Neural cell (in vitro differentiated cells): ENCODE results near the gene CCDC107. TPM values are rescaled to one million over a fixed set of nuclear protein-coding genes. Genes with fewer than 3 reads are reported as not detected.

ENCODE experiments used
- H2AFZ ChIP-seq: fragments of 200-600, 300-800 bp; sonication (generic), shearing (Covaris generic); 2 replicates; pipeline ENCODE4 v1.6.0; 2014; ENCODE audit warnings: low read depth, mild to moderate bottlenecking, antibody characterized with exemption, low read length, moderate library complexity
- H3F3A ChIP-seq: fragments of 200-600 bp; shearing (Covaris generic); 2 replicates; pipeline ENCODE4 v1.6.1; 2016; ENCODE audit warnings: mild to moderate bottlenecking, moderate library complexity, mixed read lengths, antibody characterized with exemption, low read length; ENCODE audit not compliant: insufficient read depth, poor library complexity, severe bottlenecking
- H3K27ac ChIP-seq: fragments of 200-600, 300-800 bp; sonication (generic), shearing (Covaris generic); 2 replicates; pipeline ENCODE4 v1.5.1; 2014; ENCODE audit warnings: mild to moderate bottlenecking, low read length, moderate library complexity
- H3K27me3 ChIP-seq: fragments of 300-800, 200-600 bp; sonication (generic), shearing (Covaris generic); 2 replicates; pipeline ENCODE4 v1.6.0; 2014; ENCODE audit warnings: mild to moderate bottlenecking, low read depth, low read length, moderate library complexity; ENCODE audit not compliant: insufficient read depth
- H3K36me3 ChIP-seq: fragments of 300-800, 200-600 bp; sonication (generic), shearing (Covaris generic); 2 replicates; pipeline ENCODE4 v1.5.1; 2014; ENCODE audit warnings: mild to moderate bottlenecking, antibody characterized with exemption, low read length, moderate library complexity; ENCODE audit not compliant: insufficient read depth
- H3K4me2 ChIP-seq: fragments of 300-800, 200-600 bp; sonication (generic), shearing (Covaris generic); 2 replicates; pipeline ENCODE4 v1.6.0; 2014; ENCODE audit warnings: mild to moderate bottlenecking, low read length
- H3K4me3 ChIP-seq: fragments of 300-800, 200-600 bp; sonication (generic), shearing (Covaris generic); 2 replicates; pipeline ENCODE4 v1.5.1; 2014; ENCODE audit warnings: mild to moderate bottlenecking, low read length, moderate library complexity
- H3K79me2 ChIP-seq: fragments of 200-600 bp; shearing (Covaris generic); replicated peaks from 2 replicates; pipeline ENCODE4 v1.6.0; 2014; ENCODE audit warnings: mild to moderate bottlenecking, low read length, moderate library complexity; ENCODE audit not compliant: insufficient read depth
- H3K9ac ChIP-seq: fragments of 300-800, 200-600 bp; sonication (generic), shearing (Covaris generic); 2 replicates; pipeline ENCODE4 v1.6.1; 2016; ENCODE audit warnings: mild to moderate bottlenecking, low read length, mixed read lengths
- H3K9me2 ChIP-seq: fragments of 200-600 bp; shearing (Covaris generic); 2 replicates; pipeline ENCODE4 v1.6.1; 2016; ENCODE audit warnings: mild to moderate bottlenecking, low read length, mixed read lengths; ENCODE audit not compliant: insufficient read depth
- H3K9me3 ChIP-seq: fragments of 200-600, 300-800 bp; sonication (generic), shearing (Covaris generic); 2 replicates; pipeline ENCODE4 v1.6.1; 2016; ENCODE audit warnings: mild to moderate bottlenecking, mixed run types, low read length, moderate library complexity, mixed read lengths
- H4K20me1 ChIP-seq: fragments of 200-600 bp; shearing (Covaris generic); 2 replicates; pipeline ENCODE4 v1.6.1; 2016; ENCODE audit warnings: mild to moderate bottlenecking, mixed run types; ENCODE audit not compliant: insufficient read depth
- CTCF ChIP-seq: fragments of 450-650 bp; IDR thresholded peaks from 2 replicates; pipeline ENCODE4 v1.5.1; 2014; ENCODE audit warnings: antibody characterized with exemption, mild to moderate bottlenecking, moderate library complexity; ENCODE audit not compliant: poor library complexity, severe bottlenecking
- EP300 ChIP-seq: fragments of 450-650 bp; conservative IDR thresholded peaks from 2 replicates; pipeline ENCODE4 v1.6.1; 2014; ENCODE audit warnings: antibody characterized with exemption, mild to moderate bottlenecking, moderate library complexity; ENCODE audit not compliant: poor library complexity, severe bottlenecking
- EZH2 ChIP-seq: fragments of 200-600, 300-800 bp; shearing (Covaris generic), sonication (generic); IDR thresholded peaks from 2 replicates; pipeline ENCODE4 v1.6.1; 2014; ENCODE audit warnings: antibody characterized with exemption, low read length, borderline replicate concordance, mild to moderate bottlenecking; ENCODE audit not compliant: insufficient read depth, poor library complexity, severe bottlenecking
- MXI1 ChIP-seq: fragments of 450-650 bp; conservative IDR thresholded peaks from 2 replicates; pipeline ENCODE4 v1.6.1; 2014; ENCODE audit warnings: antibody characterized with exemption, mild to moderate bottlenecking; ENCODE audit not compliant: poor library complexity, severe bottlenecking
- POLR2AphosphoS5 ChIP-seq: IDR thresholded peaks from 2 replicates; pipeline ENCODE4 v1.6.1; 2012
- RAD21 ChIP-seq: fragments of 450-650 bp; conservative IDR thresholded peaks from 2 replicates; pipeline ENCODE4 v1.6.1; 2014; ENCODE audit warnings: antibody characterized with exemption, mild to moderate bottlenecking, moderate library complexity
- REST ChIP-seq: IDR thresholded peaks from 2 replicates; pipeline ENCODE4 v1.6.1; 2012; ENCODE audit warnings: borderline replicate concordance
- SMC3 ChIP-seq: fragments of 450-650 bp; conservative IDR thresholded peaks from 2 replicates; pipeline ENCODE4 v1.6.1; 2014; ENCODE audit warnings: antibody characterized with exemption, mild to moderate bottlenecking, moderate library complexity; ENCODE audit not compliant: poor library complexity
- TAF1 ChIP-seq: IDR thresholded peaks from 2 replicates; pipeline ENCODE4 v1.6.1; 2012; ENCODE audit warnings: low read depth
- polyA plus RNA-seq: library from polyadenylated mRNA; depleted of rRNA; stranded (reverse); fragments of >200 nt; gene quantifications from 2 replicates; pipeline ENCODE4 v1.2.3, GENCODE V29; 2014

The CCDC107 gene
- polyA plus RNA-seq, 1 donor from 2014 or later = 41.4 TPM

- TF ChIP-seq SMC3 (no peak), TAF1 (no peak), POLR2AphosphoS5 (no peak), EZH2 (no peak), EP300 (no peak), CTCF (no peak), MXI1 (no peak), RAD21 (no peak), REST (no peak)
- Histone ChIP-seq H3K4me3 (no peak overlapping the region), H4K20me1 (no peaks in the 10 kb centered on the region), H3K9me2 (no peaks in the 10 kb centered on the region), H3K79me2 (peaks cover 6% of the 10 kb centered on the region), H3K36me3 (peaks cover 8% of the 10 kb centered on the region), H3K9ac (no peak overlapping the region), H3K4me2 (no peak overlapping the region), H3K27ac (no peak overlapping the region), H3K9me3 (no peaks in the 10 kb centered on the region), H3K27me3 (no peaks in the 10 kb centered on the region), H3F3A (no peaks in the 10 kb centered on the region), H2AFZ (no peak overlapping the region)
Observed at GRCh38 chr9:35661756-35662350, 3.8 kb downstream of the CCDC107 start.

GRCh38 chr9:35662437-35662836 is 4.3 kb downstream of the CCDC107 start:
- no peak overlapping the region for H2AFZ ChIP-seq
- no peaks in the 10 kb centered on the region for H3K27me3 ChIP-seq
- H3K9me2 ChIP-seq = no peaks in the 10 kb centered on the region
- no peaks in the 10 kb centered on the region for H4K20me1 ChIP-seq
- H3K4me2 ChIP-seq = no peak overlapping the region
- H3K9ac ChIP-seq = no peak overlapping the region
- no peaks in the 10 kb centered on the region for H3K9me3 ChIP-seq
- H3K4me3 ChIP-seq = no peak overlapping the region
- no peak overlapping the region for H3K27ac ChIP-seq
- no peaks in the 10 kb centered on the region for H3F3A ChIP-seq
- H3K79me2 ChIP-seq = peaks cover 6% of the 10 kb centered on the region
- H3K36me3 ChIP-seq = peaks cover 8% of the 10 kb centered on the region
- no peak for TF ChIP-seq MXI1
- no peak for TF ChIP-seq REST
- no peak for TF ChIP-seq EZH2
- TF ChIP-seq TAF1 = no peak
- no peak for TF ChIP-seq SMC3
- TF ChIP-seq POLR2AphosphoS5 = no peak
- no peak for TF ChIP-seq EP300
- TF ChIP-seq RAD21 = no peak
- TF ChIP-seq CTCF = no peak
